ENCODE results near the gene SCO2. TPM values are rescaled to one million over a fixed set of nuclear protein-coding genes. Genes with fewer than 3 reads are reported as not detected.
A peak's percentile ranks its signal among the peaks of the same experiment; 100 is the strongest.
"Not testable (repeated sequence)": the region's sequence is repeated elsewhere in the genome, so short reads cannot be mapped to it uniquely, and the experiment has no call there.

Gene SCO2
- total and polyA plus RNA-seq, 4 donors = 0.37 to 9.3 (median 6.1) TPM

GRCh38 chr22:50537765-50538164 lies 12.4 kb upstream of the SCO2 start:
- peaks cover 0 to 4% (median 2%) of the 10 kb centered on the region in 5 donors for H3K4me1 ChIP-seq (ENCODE audit: control insufficient read depth in 5 of 5, insufficient read depth in 5 of 5, low read length in 5 of 5)
- TF ChIP-seq, protein P1, sequence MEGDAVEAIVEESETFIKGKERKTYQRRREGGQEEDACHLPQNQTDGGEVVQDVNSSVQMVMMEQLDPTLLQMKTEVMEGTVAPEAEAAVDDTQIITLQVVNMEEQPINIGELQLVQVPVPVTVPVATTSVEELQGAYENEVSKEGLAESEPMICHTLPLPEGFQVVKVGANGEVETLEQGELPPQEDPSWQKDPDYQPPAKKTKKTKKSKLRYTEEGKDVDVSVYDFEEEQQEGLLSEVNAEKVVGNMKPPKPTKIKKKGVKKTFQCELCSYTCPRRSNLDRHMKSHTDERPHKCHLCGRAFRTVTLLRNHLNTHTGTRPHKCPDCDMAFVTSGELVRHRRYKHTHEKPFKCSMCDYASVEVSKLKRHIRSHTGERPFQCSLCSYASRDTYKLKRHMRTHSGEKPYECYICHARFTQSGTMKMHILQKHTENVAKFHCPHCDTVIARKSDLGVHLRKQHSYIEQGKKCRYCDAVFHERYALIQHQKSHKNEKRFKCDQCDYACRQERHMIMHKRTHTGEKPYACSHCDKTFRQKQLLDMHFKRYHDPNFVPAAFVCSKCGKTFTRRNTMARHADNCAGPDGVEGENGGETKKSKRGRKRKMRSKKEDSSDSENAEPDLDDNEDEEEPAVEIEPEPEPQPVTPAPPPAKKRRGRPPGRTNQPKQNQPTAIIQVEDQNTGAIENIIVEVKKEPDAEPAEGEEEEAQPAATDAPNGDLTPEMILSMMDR (IDR thresholded peaks at IDR 0.05; ENCODE audit: control extremely low read depth, extremely low read depth) = no peak

GRCh38 chr22:50536226-50536625 lies 10.8 kb upstream of the SCO2 start:
- Histone ChIP-seq H3K9ac (ENCODE audit: insufficient read depth in 1 of 2, low read length in 2 of 2) (no peak overlapping the region), H3K9me3 (ENCODE audit: control insufficient read depth in 4 of 4, insufficient read depth in 3 of 4, low read length in 3 of 4) (no peaks in the 10 kb centered on the region), H3K4me1 (ENCODE audit: control insufficient read depth in 5 of 5, insufficient read depth in 5 of 5, low read length in 5 of 5) (peaks cover 0 to 16% (median 7%) of the 10 kb centered on the region in 5 donors), H3K27me3 (ENCODE audit: control insufficient read depth in 3 of 3, insufficient read depth in 3 of 3, low read length in 2 of 3) (peaks cover 0 to 22% (median 19%) of the 10 kb centered on the region in 3 donors), H3K36me3 (ENCODE audit: control insufficient read depth in 4 of 4, insufficient read depth in 4 of 4, low read length in 4 of 4) (no peaks in the 10 kb centered on the region), H3K4me3 (no peak overlapping the region), H3K27ac (ENCODE audit: low read depth in 1 of 2, low read length in 1 of 2) (no peak overlapping the region)
- TF ChIP-seq, protein P1 (IDR thresholded peaks at IDR 0.05; ENCODE audit: control extremely low read depth, extremely low read depth) = no peak
- 84 to 89% methylated on average over 3 of the region's 3 CpGs for WGBS, 2 donors
- no peak for DNase-seq
- no peak for ATAC-seq (ENCODE audit: insufficient read depth, low FRiP score)

More at GRCh38 chr22:50537765-50538164, 12.4 kb upstream of the SCO2 start:
- WGBS, 2 donors = 72 to 89% methylated on average over 13 of the region's 13 CpGs
- no peak for DNase-seq
- Histone ChIP-seq H3K27ac (ENCODE audit: low read depth in 1 of 2, low read length in 1 of 2) (peak overlapping the region in 1 of 2 donors; percentile 93), H3K9ac (ENCODE audit: insufficient read depth in 1 of 2, low read length in 2 of 2) (no peak overlapping the region), H3K27me3 (ENCODE audit: control insufficient read depth in 3 of 3, insufficient read depth in 3 of 3, low read length in 2 of 3) (peaks cover 0 to 21% (median 13%) of the 10 kb centered on the region in 3 donors), H3K4me3 (no peak overlapping the region), H3K36me3 (ENCODE audit: control insufficient read depth in 4 of 4, insufficient read depth in 4 of 4, low read length in 4 of 4) (no peaks in the 10 kb centered on the region), H3K9me3 (ENCODE audit: control insufficient read depth in 4 of 4, insufficient read depth in 3 of 4, low read length in 3 of 4) (no peaks in the 10 kb centered on the region)
- ATAC-seq (ENCODE audit: insufficient read depth, low FRiP score) = no peak

DNA sequence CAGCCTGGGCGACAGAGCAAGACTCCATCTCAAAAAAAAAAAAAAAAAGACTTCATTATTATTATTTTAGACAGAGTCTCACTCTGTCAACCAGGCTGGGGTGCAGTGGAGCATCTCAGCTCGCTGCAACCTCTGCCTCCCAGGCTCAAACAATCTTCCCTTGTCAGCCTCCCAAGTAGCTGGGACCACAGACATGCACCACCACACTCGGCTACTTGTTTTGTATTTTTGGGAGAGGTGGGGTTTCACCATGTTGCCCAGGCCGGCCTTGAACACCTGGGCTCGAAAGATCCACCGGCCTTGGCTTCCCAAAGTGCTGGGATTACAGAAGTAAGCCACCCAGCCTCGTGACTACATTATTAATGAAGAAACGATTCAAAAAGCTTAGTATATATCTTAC lies 9.7 kb upstream of the SCO2 start:
- peak overlapping the region in 1 of 2 donors; percentile 32 for H3K27ac ChIP-seq (ENCODE audit: low read depth in 1 of 2, low read length in 1 of 2)
- ATAC-seq (ENCODE audit: insufficient read depth, low FRiP score) = no peak
- H3K4me1 ChIP-seq (ENCODE audit: control insufficient read depth in 5 of 5, insufficient read depth in 5 of 5, low read length in 5 of 5) = peaks cover 0 to 24% (median 9%) of the 10 kb centered on the region in 5 donors
- no peak for DNase-seq
- no peak overlapping the region for H3K9ac ChIP-seq (ENCODE audit: insufficient read depth in 1 of 2, low read length in 2 of 2)
- WGBS, 2 donors = 79 to 93% methylated on average over 7 to 8 of the region's 8 CpGs
- H3K36me3 ChIP-seq (ENCODE audit: control insufficient read depth in 4 of 4, insufficient read depth in 4 of 4, low read length in 4 of 4) = no peaks in the 10 kb centered on the region
- TF ChIP-seq, protein P1 (IDR thresholded peaks at IDR 0.05; ENCODE audit: control extremely low read depth, extremely low read depth) = no peak
- H3K27me3 ChIP-seq (ENCODE audit: control insufficient read depth in 3 of 3, insufficient read depth in 3 of 3, low read length in 2 of 3) = peaks cover 0 to 28% (median 27%) of the 10 kb centered on the region in 3 donors
- H3K4me3 ChIP-seq = no peak overlapping the region
- H3K9me3 ChIP-seq (ENCODE audit: control insufficient read depth in 4 of 4, insufficient read depth in 3 of 4, low read length in 3 of 4) = no peaks in the 10 kb centered on the region

DNA sequence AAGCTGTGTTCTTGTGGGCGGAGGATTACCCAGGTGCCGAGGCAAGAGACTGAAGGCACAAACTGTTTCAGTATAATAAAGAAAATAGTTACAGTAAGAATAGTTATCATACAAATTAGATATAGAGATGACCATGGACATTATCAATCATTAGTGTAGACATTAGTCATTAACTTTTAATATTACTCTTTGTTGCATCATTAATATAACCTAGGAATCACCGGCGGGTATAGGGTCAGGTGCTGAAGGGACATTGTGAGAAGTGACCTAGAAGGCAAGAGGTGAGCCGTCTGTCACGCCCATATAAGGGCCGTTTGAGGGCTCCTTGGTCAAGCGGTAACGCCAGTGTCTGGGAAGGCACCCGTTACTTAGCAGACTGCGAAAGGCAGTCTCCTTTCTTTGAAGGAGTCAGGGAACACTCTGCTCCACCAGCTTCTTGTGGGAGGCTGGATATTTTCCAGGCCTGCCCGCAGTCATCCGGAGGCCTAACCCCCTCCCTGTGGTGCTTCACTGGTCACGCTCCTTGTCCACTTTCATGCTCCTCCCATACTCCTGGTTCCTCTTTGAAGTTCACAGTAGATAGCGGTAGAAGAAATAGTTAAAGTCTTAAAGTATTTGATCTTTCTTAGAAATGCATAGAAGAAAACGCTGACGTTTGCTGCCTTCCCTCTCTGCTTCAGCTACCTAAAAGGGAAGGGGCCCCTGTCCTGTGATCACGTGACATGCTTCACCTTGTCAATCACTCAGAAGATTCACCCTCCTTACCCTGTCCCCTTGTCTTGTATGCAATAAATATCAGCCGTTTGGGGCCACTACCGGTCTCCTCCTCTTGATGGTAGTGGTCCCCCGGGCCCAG lies 8.7 kb upstream of the SCO2 start:
- WGBS, 2 donors = 40 to 44% methylated on average over 21 of the region's 21 CpGs
- not testable (repeated sequence) for H3K36me3 ChIP-seq (ENCODE audit: control insufficient read depth in 4 of 4, insufficient read depth in 4 of 4, low read length in 4 of 4); ATAC-seq (ENCODE audit: insufficient read depth, low FRiP score); H3K4me3 ChIP-seq; H3K9ac ChIP-seq (ENCODE audit: insufficient read depth in 1 of 2, low read length in 2 of 2); H3K9me3 ChIP-seq (ENCODE audit: control insufficient read depth in 4 of 4, insufficient read depth in 3 of 4, low read length in 3 of 4)
- peak overlapping the region in 1 of 2 donors; percentile 83 for H3K27ac ChIP-seq (ENCODE audit: low read depth in 1 of 2, low read length in 1 of 2)
- peaks cover 0 to 27% (median 9%) of the 10 kb centered on the region in 5 donors for H3K4me1 ChIP-seq (ENCODE audit: control insufficient read depth in 5 of 5, insufficient read depth in 5 of 5, low read length in 5 of 5)
- peak; percentile 12 to 67 (median 57) for DNase-seq
- peaks cover 0 to 35% (median 29%) of the 10 kb centered on the region in 3 donors for H3K27me3 ChIP-seq (ENCODE audit: control insufficient read depth in 3 of 3, insufficient read depth in 3 of 3, low read length in 2 of 3)
